ENCODE measurements around the gene GRHL1. TPM values are rescaled to one million over a fixed set of nuclear protein-coding genes. Genes with fewer than 3 reads are reported as not detected.

The GRHL1 gene
- total RNA-seq, 1 donor from 2014 or later = 61.6 TPM

DNA sequence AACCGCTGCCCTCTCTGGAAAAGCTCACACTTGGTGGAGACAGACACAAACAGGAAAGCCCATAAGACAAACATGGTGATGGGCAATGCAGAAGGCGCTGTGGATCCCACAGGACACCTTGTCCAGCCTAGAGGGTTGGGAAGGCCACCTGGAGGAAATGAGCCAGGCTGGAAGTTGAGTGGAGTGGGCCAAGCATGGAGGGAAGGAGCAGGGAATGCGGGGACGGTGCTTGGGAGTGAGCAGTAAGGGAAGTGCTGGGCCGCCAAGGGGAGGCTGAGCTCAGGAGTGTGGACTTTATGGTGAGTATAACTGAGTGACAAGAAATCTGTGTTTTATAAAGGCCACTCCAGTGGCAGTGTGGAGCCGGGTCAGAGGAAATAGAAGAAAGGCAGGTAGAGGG, 2.8 kb upstream of the GRHL1 start:
- no peak for DNase-seq (ENCODE audit: low spot score)

DNA sequence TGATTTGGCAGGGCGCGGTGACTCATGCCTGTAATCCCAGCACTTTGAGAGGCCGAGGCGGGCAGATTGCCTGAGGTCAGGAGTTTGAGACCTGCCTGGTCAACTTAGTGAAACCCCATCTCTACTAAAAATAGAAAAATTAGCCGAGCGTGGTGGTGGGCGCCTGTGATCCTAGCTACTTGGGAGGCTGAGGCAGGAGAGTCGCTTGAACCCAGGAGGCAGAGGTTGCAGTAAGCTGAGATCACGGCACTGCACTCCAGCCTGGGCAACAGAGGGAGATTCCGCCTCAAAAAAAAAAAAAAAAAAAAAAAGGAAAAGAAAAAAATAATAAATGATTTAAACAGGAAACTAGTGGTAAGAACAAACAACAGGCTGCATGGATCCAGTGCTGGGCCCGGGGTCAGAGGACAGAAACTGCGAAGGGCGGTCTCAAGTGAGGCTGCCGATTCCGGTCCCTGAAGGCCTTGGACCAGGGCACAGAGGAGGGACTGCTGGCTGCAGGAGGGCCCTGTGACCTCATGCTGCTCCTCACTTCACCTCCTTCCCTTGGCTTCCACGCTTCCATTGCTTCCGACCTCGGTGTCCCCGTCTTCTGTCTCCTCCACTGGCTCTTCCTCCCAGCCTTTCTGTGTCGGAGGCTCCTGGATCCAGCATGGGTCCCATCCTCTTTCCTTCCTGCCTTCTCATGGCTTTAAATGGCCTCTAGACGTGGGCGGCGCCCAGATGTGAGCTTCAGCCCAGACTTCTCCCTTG, 2.1 kb upstream of the GRHL1 start:
- DNase-seq (ENCODE audit: low spot score) = no peak

DNA sequence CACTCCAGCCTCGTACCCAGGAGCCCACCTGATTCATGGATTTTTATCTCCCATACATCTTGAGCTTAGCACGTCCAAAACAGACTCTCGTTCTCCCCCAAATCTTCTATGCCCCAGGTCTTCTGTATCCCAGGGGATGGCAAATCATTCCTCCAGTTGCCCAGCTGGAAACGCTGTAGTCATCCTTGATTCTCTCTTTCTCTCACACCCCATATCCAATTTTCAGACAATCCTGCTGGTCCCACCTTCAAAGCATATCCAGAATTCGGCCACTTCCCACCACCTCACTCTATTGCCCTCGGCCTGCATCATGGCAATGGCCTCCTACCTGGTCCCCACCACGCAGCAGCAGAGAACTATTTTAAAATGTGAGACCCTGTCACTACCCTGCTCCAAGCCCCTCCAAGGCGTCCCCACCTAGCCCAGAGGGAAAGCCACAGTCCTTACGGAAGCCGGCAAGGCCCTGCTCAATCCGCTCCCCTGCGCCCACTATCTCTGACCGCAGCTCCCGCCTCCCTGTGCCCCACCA, 1.4 kb upstream of the GRHL1 start:
- DNase-seq (ENCODE audit: low spot score) = no peak

DNA sequence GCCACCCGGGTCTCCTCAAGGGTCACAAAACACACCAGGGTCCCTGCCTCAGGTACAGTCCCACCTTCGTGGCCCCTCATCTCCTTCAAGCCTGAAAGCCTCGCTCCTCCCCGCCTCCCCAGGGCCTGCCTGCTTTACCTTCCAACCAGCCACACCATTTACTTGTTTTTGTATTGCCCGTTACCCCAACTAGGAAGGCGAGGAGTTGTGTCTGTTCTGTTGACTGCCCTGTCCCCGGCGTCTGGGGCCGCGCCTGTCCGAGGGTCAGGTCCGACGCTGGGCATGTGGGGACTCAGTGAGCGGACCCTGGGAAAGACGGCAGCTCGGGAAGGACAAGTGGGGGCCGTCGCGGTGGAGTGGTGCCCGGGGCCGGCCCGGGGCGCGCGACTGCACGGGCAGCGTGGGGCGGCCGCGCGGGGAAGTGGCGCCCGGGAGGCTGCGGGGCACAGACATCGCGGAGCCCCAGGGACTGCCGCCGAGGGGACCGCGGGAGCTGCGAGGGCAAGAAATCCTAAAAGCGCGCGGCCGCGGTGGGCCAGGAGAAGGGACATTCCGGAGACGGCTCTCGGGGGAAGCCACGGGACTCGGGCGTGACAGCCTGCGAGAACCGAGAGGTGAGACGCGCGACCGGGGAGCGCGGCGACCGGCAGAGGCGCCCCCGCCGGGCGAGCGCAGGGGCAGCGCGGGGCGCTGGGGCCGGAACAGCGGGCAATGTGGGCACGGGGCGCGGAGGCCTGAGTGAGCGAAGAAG, 797 bp upstream of the GRHL1 start:
- no peak for DNase-seq (ENCODE audit: low spot score)

DNA sequence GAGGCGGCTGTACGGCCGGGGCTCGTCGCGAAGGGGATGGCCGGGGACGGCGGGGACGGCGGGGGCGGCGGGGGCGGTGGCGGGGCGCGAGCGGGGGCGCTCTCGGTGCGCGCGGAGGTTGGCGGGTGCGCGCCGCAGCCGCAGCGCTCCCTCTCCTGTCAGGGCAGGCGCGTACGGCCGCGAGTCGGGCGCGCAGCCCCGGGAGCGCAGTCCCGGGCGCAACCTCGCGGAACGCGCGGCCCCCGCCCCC, 296 bp upstream of the GRHL1 start:
- no peak for DNase-seq (ENCODE audit: low spot score)

DNA sequence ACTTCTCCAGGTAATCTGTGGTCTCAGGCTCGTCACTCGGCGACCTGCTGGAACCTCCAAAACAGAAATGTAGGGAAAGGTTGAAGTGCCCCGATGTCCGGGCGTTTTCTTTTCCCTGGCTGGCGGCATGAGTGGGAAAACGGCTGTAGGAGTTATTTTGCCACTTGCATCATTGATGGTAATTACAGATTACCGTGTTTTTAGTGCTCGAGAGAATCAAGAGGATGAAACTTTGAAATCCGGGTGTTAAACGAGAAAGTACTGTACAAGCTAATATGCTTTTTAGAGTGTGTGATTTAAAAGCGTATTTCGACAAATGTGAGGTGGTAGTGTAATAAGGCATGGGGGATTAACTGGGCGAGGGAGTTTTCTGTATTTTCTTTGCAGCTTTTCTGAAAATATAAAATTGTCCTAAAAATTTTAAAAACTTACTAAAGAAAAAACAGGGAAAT, 819 bp downstream of the GRHL1 start:
- DNase-seq (ENCODE audit: low spot score) = no peak

DNA sequence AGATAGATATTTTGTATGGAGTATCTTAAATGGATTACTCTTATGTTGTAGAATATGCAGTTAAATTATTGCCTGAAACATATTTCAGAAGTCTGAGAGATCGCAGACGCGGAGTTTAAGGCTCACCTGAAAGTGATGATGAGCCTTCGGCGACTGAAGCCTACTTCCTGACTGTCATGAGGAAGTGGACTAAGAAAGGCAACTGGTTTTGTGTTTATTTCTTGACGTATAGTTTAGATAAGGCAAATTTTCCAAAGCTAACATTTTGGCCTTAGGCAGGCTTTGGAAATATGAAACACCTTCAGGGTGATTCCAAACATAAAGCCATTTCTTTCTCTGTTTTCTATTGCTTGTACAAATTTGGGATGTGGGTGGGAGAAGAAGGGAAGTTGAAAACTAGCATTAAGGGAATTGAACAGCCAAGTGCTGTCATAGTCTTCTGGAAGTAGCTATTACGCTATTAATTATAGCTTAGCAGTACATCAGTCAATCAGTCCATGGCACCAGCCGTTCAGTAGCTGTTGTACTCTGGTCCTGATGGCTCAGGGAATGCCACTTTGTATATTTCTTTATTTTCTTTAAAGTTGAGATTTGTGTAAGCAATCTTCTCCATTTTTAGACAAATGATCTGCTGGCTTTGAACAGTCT, 1.5 kb downstream of the GRHL1 start:
- DNase-seq (ENCODE audit: low spot score) = no peak

DNA sequence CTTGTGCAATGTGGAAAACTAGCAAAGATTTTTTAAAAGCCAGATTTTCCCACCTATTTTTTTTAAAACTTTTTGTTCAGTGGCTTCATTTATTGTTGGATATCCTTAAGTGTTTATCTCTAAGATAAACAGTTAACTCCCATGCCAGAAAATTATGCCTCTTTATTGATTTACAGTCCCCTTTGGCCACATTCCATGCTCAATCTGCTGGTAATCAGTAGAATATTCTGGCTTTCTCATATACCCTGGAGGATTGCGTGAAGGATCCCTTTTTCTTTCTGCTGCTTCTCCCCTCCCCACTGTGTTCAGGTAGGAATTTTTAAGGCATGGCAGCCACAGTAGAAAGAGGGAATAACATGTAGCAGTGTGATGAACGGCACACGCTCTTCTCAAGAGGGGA, 2.6 kb downstream of the GRHL1 start:
- DNase-seq (ENCODE audit: low spot score) = no peak

DNA sequence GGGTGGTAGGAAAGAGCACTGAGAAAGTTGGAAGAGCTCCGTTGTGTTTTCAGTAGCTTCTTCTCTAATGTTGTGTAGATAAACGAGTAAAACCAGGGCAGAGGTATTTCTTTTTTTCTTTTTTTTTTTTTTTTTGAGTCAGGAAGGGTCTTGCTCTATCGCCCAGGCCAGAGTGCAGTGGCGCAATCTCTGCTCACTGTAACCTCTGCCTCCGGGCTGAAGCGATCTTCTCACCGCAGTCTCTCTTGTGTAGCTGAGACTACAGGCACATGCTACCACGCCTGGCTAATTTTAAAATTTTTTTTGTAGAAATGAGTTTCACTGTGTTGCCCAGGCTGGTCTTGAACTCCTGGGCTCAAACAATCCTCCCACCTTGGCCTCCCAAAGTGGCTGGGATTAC, 6.6 kb downstream of the GRHL1 start:
- DNase-seq (ENCODE audit: low spot score) = no peak

DNA sequence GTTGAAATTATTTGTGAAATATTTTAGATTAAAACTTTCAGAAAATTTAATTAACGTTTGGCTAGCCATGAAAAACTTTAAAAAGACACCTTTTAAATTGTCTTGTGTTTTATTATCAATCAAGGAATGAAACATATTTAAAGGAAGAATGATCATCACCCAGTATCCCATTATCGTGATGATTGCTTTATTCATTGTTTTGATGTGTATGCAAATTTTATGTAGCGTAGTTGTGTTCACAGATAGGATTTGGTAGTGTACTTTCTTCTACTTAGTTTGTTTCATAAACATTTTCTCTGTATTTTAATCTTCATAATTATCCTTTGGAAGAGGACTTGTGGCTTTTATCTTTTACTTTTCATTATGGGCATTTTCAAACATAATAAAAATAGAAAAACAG, 7.8 kb downstream of the GRHL1 start:
- no peak for DNase-seq (ENCODE audit: low spot score)

DNA sequence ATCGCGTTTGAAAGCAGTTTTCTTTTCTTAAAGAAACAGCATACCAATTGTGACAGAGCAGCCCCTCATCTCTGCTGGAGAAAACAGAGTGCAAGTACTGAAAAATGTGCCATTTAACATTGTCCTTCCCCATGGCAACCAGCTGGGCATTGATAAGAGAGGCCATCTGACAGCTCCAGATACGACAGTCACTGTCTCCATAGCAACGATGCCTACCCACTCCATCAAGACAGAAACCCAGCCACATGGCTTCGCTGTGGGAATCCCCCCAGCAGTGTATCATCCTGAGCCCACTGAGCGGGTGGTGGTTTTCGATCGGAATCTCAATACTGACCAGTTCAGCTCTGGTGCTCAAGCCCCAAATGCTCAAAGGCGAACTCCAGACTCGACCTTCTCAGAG, 9.5 kb downstream of the GRHL1 start:
- DNase-seq (ENCODE audit: low spot score) = no peak

DNA sequence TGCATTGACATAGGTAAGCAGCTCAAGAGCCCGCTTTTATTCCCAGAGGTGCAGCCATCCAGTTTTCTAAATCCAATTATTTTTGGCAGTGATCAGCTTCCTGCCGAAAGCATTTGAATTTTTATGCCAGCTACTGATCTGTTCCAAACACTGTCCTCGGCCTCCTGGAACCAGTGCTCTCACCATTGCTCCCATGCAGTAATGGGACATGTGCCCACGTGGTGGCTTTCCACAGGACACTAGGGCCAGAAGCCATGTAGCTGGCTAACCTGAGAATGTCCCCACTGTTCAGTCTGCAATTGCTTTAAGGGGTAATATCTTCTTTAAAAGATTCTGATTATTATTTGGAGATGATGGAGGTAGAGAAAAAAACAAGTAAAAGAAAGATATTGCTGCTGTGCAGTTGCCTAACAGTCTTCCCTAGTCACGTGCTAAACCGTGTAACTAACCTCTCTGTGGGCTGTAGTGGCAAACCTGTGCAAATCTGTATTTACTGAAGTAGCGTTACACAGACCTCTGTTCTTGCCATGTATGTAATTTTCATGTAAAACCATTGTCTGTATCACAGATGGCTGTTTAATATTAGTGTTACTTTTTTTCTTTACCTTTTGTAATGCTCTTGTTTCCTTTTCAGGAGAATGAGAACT, 13.0 kb downstream of the GRHL1 start:
- no peak for DNase-seq (ENCODE audit: low spot score)

DNA sequence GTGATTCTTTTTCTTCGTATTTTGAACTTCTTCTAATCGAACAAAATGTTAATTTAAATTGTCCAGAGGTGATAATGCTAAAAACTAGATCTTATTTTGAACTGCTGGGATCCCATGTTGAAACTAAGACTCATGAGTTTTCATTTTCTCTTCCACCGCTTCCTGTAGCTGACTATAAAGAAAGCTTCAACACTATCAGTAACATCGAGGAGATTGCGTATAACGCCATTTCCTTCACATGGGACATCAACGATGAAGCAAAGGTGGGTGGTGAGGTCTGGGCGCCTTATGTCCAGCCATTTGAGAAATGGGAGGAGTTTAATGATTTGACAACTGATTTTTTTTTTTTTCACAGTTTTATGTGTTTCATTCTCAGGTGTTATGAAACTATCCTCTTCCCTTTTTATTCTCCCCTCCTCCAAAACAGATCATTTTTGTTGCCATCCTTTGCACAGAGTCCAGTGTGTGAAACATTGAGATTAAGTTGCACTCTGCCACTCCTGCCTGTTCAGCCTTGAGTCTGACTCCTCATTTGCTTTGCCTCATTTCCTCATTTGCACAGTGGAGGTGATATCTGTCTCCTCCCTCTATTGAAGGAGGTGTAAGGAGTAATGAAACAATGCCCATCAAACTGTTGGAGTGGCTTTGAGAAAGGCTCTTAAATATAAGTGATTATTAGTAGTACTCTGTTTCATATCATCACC, 13.8 kb downstream of the GRHL1 start:
- DNase-seq (ENCODE audit: low spot score) = no peak

DNA sequence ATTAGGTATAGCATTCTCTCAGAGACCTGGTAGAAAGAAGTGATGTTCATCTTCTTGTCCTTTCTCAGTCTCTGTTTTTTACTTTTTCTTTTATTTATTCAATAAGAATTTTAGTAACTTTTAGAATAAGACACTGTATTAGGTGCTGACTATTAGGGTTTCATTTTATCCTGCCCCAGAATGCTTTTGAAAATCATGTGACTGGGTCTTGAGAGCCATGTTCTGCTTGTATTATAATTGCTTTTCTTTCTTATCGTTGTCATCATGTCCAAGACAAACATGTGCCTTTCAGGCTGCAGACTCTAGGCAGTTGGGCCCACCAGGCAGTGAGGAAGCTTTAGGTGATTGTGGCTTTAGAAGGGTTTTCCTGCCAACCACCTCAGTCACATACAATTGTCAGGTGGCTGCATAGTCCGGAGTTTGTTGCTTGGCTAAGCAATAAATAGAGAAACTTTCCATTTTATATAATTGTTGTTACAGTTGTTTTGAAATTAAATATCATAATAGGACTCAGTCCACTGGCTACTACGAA, 15.1 kb downstream of the GRHL1 start:
- no peak for DNase-seq (ENCODE audit: low spot score)

DNA sequence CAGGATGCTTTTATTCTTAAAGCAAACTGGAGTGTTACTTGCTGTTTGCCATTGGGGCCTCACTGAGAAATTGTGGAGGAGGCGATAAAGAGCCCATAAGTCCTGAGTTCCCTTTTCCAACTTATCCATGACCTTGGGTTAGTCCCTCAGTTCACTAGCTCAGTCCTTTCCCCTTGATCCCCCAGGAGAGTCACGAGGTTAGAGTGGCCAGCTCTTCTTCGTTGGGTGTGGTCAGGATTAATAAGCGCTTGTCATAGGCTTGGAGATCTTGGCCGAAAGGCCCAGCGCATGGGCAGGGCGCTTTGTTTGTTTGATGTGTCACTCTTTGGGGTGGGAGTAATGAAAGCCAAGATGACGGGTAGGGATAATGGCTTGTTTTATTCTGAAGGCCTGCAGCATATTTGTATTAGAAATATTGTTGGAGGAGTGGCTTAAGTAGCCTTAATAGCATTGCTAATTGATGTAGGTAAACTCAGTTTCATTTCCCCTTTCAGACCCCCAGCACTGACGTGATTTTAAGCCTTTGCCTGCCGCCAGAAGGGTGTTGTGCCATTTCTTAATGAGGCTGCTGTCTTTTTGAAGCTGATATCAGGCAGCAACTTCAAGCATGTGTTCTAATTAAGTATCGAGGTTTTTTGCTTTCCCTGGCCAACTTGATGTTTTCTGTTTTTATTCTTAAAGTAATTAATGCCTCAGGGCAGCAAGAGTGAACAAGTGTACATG, 15.7 kb downstream of the GRHL1 start:
- no peak for DNase-seq (ENCODE audit: low spot score)

DNA sequence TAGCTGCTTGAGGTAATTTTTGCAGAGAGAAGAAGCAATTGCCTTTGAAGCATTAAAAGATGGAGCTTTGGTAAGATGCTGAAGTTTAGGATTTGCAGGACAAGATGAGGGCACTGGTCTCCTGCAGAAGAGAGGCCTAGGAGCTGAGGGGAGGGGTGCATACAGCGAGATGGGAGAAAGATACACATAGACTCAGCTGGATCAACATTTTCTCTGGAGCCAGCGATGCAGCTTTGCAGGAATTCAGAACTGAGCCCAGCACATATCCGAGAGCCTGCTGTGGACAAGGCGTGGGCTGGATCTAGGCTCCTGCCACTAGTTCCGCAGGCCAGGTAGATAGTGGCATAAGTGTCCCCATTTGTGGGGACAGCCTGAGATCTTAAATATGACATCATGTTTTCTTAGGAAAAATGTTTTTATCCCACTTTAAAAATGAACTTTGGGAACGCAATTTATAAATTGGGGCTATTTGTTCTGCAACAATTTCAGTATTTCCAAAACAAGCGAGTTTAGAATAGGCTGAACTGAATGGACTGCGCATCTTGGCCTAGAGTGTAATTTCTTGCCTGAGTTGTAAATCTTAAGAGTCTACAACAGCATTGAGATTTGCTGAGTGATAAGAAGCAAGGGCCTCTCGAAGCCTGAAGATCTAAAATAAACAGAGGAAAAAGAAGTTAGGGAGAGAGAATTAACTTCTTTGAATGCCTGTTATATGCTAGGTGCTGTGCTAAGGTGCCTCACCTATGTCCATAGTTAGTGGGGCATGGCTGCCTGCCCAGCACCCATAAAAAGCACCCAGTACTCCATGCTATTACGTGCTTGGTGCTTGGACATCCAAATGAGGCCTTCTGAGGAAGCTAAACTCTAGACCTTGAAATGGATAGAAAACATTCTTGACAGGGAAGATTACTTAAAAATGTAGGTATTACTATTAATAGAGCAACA, 17.3 kb downstream of the GRHL1 start:
- no peak for DNase-seq (ENCODE audit: low spot score)

DNA sequence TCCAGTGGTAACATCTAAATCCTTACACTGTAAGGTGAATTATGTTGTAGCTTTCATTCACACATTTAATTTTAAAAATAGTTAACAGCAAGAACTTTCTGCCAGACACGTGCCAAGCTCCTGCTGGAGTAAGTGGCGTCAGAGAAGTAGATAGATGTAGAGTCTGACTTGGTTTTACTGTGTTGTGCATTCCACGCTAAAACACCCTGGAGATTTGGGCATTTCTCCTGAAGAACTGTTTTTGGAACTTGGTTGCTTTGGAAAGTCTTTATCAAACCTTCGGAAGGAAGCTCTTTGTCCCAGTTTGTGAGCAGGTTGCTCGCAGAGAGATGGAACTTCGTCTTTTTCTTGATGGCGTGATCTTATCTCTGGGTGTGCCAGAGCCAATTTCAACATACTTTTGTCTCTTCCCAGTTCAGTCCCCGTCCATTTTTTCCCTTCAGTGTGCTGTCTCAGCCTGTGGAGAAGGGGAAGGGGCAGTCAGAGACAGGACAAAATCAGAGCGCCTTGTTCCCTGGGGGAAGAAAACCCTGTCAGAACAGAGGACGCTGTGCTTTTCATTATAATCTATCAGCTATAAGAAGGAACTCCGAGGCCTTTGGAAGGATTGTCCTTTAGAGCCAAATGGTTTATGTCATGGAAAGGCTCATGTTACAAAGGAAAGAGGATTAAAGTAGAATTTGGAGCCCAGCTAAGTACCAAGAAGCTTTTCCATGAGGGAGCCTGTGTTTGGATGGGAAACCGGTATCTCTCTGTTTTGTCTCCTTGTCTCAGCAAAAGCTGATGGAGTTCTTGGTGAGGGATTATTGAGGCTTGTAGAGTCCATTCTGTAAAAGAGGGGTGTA, 18.9 kb downstream of the GRHL1 start:
- DNase-seq (ENCODE audit: low spot score) = no peak

DNA sequence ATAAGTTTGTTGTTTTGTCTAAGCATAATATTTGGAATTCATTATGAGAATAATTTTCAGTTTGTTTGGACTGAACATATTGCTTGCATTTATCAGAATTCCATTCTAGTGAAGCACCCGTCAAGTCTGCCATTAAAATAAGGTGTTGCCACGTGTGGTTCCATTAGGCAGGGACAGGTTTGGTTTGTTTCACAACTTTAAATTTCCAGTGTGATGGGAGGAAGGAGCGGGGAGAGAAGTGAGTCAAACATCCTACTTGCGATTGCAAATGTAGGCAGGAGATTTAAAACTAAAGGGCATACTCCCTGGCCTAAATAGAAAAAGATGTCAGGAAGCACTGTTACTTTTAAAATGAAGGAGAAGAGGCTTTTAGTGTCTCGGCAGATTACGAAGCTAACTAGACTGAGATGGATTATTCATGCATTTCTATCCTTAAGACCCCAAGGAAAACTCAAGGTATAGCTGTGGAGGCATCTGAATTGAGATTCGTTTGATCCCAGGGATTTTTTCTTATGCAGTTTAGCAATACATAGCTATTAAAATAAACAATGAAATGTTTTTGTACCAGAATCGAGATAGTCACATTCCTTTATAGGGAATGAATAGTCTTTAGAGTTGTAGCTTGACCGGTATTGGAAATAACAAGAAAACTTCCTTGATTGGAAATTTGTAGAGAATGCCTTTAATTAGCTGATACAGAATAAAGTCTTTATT, 19.8 kb downstream of the GRHL1 start:
- no peak for DNase-seq (ENCODE audit: low spot score)

All from ureter (tissue), 1 donor.